K562 (cell line): ENCODE data around the gene LOXHD1. TPM values are rescaled to one million over a fixed set of nuclear protein-coding genes. Genes with fewer than 3 reads are reported as not detected.

ENCODE experiments used
- ATAC-seq: fragments of 200-7000 bp; cut with Tn5 transposase; 3 replicates; pipeline ENCODE4 v1.9.1; 2020; ENCODE audit warnings: moderate library complexity
- BruUV-seq: library from RNA; stranded (reverse); fragments of 400-500 nt; replicated peaks from 2 replicates; lab custom pipeline; 2021; lab: Mats Ljungman, UMichigan
- CTCF ChIA-PET: fragments of 300-600 bp; formaldehyde crosslinking; extraction: SDS; loops from one replicate; lab custom pipeline; 2021; ENCODE audit warnings: low intra/inter-chr PET ratio; lab: Yijun Ruan, JAX
- POLR2A ChIA-PET: fragments of 300-600, 350-650 bp; sonication (Branson Sonifier 250); formaldehyde crosslinking; extraction: SDS; loops from one replicate; lab custom pipeline; 2021; ENCODE audit warnings: antibody characterized with exemption, inconsistent platforms; lab: Yijun Ruan, JAX
- DNase-seq, 4 experiments: peaks; one replicate each; pipeline versions ENCODE4 v3.0.0 to v3.0.0-alpha.2; 2011 to 2018; ENCODE audit warnings: low spot score in 3 of 4, mixed read lengths in 3 of 4; ENCODE audit errors: extremely low read depth in 1 of 4
- FAIRE-seq: peaks from 2 replicates; lab custom pipeline; 2011; peaks lifted over from hg19 to GRCh38; lab: Jason Lieb, UNC
- H2AFZ ChIP-seq: 2 replicates; pipeline ENCODE4 v1.6.0; 2011; ENCODE audit warnings: low read depth, low read length, control low read depth, inconsistent platforms
- H3K27ac ChIP-seq: fragments of 200-600 bp; 3 replicates; pipeline ENCODE4 v1.8.0; 2011; ENCODE audit warnings: low read depth, mild to moderate bottlenecking, control low read depth, inconsistent platforms, low read length, moderate library complexity, mixed read lengths; ENCODE audit errors: extremely low read depth
- H3K27me3 ChIP-seq, 2 experiments: fragments of 300-600 bp in 1 of 2; 2 replicates in 1 of 2; 3 replicates in 1 of 2; pipeline versions ENCODE4 v1.6.0 to v1.8.0; 2011; ENCODE audit warnings: inconsistent platforms in 2 of 2, low read length in 2 of 2, mild to moderate bottlenecking in 1 of 2, mixed read lengths in 1 of 2, moderate library complexity in 1 of 2; ENCODE audit not compliant: control insufficient read depth in 2 of 2, insufficient read depth in 2 of 2
- H3K36me3 ChIP-seq: fragments of 300-600 bp; 3 replicates; pipeline ENCODE4 v1.8.0; 2011; ENCODE audit warnings: mild to moderate bottlenecking, low read length, inconsistent platforms; ENCODE audit not compliant: control insufficient read depth, insufficient read depth
- H3K4me1 ChIP-seq, 2 experiments: fragments of 200-600 bp in 1 of 2; replicated peaks in 1 of 2; 2 replicates in 1 of 2; 3 replicates in 1 of 2; pipeline versions ENCODE4 v1.5.1 to v1.8.0; 2011; ENCODE audit warnings: inconsistent platforms in 2 of 2, low read length in 2 of 2, mild to moderate bottlenecking in 1 of 2, mixed read lengths in 1 of 2, moderate library complexity in 1 of 2; ENCODE audit not compliant: control insufficient read depth in 2 of 2, insufficient read depth in 2 of 2
- H3K4me2 ChIP-seq: 2 replicates; pipeline ENCODE4 v1.6.1; 2011; ENCODE audit warnings: low read length, control low read depth, inconsistent platforms, mixed read lengths; ENCODE audit not compliant: insufficient read depth
- H3K4me3 ChIP-seq: fragments of 200-600 bp; sonication (generic), shearing (Covaris generic); 2 replicates; pipeline ENCODE4 v1.5.1; 2016; ENCODE audit warnings: control low read depth, inconsistent platforms
- H3K79me2 ChIP-seq: fragments of 200-600 bp; 3 replicates; pipeline ENCODE4 v1.8.0; 2011; ENCODE audit warnings: low read length, inconsistent platforms; ENCODE audit not compliant: control insufficient read depth, insufficient read depth
- H3K9ac ChIP-seq, 2 experiments: 2 replicates each; pipeline versions ENCODE4 v1.6.0 to v1.6.1; 2011; ENCODE audit warnings: low read depth in 2 of 2, low read length in 2 of 2, control low read depth in 1 of 2, inconsistent platforms in 1 of 2, mild to moderate bottlenecking in 1 of 2, mixed read lengths in 1 of 2; ENCODE audit not compliant: insufficient read depth in 1 of 2
- H3K9me1 ChIP-seq: one replicate; pipeline ENCODE4 v1.6.0; 2011; ENCODE audit warnings: inconsistent platforms, mild to moderate bottlenecking, low read length, moderate library complexity; ENCODE audit not compliant: control insufficient read depth, insufficient read depth
- H3K9me3 ChIP-seq: replicated peaks from 2 replicates; pipeline ENCODE4 v1.5.1; 2011; ENCODE audit warnings: low read depth, low read length, inconsistent platforms; ENCODE audit not compliant: control insufficient read depth, insufficient read depth
- H4K20me1 ChIP-seq: replicated peaks from 2 replicates; pipeline ENCODE4 v1.6.1; 2011; ENCODE audit warnings: low read length, inconsistent platforms, mixed read lengths; ENCODE audit not compliant: control insufficient read depth, insufficient read depth
- EHMT2 ChIP-seq: fragments of 450-650 bp; IDR thresholded peaks from 2 replicates; pipeline ENCODE4 v1.6.1; 2018; ENCODE audit warnings: antibody characterized with exemption
- KLF16 ChIP-seq: IDR thresholded peaks from 2 replicates; pipeline ENCODE4 v1.6.1; 2016; ENCODE audit warnings: antibody characterized with exemption
- RBM14 ChIP-seq: fragments of 200-400 bp; formaldehyde crosslinking; IDR thresholded peaks from 2 replicates; pipeline ENCODE4 v1.6.1; 2018; ENCODE audit warnings: low read depth, mild to moderate bottlenecking, low read length, moderate library complexity, borderline replicate concordance; ENCODE audit not compliant: insufficient read depth
- SMAD3 ChIP-seq: fragments of 450-650 bp; formaldehyde crosslinking; conservative IDR thresholded peaks from 2 replicates; pipeline ENCODE4 v1.4.0; 2020; ENCODE audit warnings: mild to moderate bottlenecking
- ZFP1 ChIP-seq: fragments of 450-650 bp; formaldehyde crosslinking; IDR thresholded peaks from 2 replicates; pipeline ENCODE4 v1.4.0; 2020; ENCODE audit warnings: mild to moderate bottlenecking, mixed read lengths
- ZNF12 ChIP-seq: sonication (generic); formaldehyde crosslinking; IDR thresholded peaks from 2 replicates; pipeline ENCODE4 v1.4.0; 2020; ENCODE audit warnings: mild to moderate bottlenecking, missing genetic modification reagents
- ZNF436 ChIP-seq: fragments of 250-450, 450-650 bp; sonication (Bioruptor Pico); formaldehyde crosslinking; IDR thresholded peaks from 2 replicates; pipeline ENCODE4 v1.7.0; 2020; ENCODE audit warnings: mild to moderate bottlenecking
- ZNF507 ChIP-seq: conservative IDR thresholded peaks from 2 replicates; pipeline ENCODE4 v1.6.1; 2017; ENCODE audit warnings: missing genetic modification characterization, missing compliant biosample characterization
- WGBS: fragments of 100-300 bp; shearing (Covaris generic); methylation state at CpG from one replicate; pipeline ENCODE4 v1.1.6; 2016; ENCODE audit warnings: low coverage, mixed read lengths; ENCODE audit not compliant: insufficient coverage; ENCODE audit errors: missing lambda C conversion rate; 5-methylcytosine and 5-hydroxymethylcytosine counted together
- in situ Hi-C: fragments of 300-500 bp; cut with MboI; formaldehyde crosslinking; loops from 4 replicates; pipeline ENCODE4 v1.15.0; 2018; ENCODE audit warnings: inconsistent platforms, mixed read lengths
- intact Hi-C: fragments of 100-400 bp; cut with micrococcal nuclease; formaldehyde crosslinking; loops from 2 replicates; pipeline ENCODE4 v1.14.2; 2022
- polyA plus RNA-seq, 8 experiments: library from polyadenylated mRNA; depleted of rRNA in 4 of 8; stranded (reverse) in 5 of 8; unstranded in 3 of 8; fragments of >200 nt; fragmentation: Nextera tagmentation in 2 of 8; fragmentation: Illumina TruSeq in 1 of 8; extraction: Ambion mirVana in 2 of 8; extraction: Trizol in 1 of 8; gene quantifications; 2 replicates each; pipeline versions ENCODE4 v1.2.1 to v1.2.3, GENCODE V29; 2011 to 2014; ENCODE audit warnings: inconsistent platforms in 1 of 8, missing spikeins in 1 of 8
- total RNA-seq, 7 experiments: library from RNA; depleted of rRNA in 6 of 7; stranded (reverse); fragments of >200 nt in 6 of 7; fragmentation: Illumina TruSeq in 2 of 7; extraction: Trizol in 2 of 7; gene quantifications; 2 replicates each; pipeline versions ENCODE4 v1.2.1 to v1.2.3, GENCODE V29; 2011 to 2021; ENCODE audit warnings: low replicate concordance in 1 of 7
- TF ChIP-seq, protein P1 (sequence below): fragments of 200-800 bp; sonication (Bioruptor generic); IDR thresholded peaks from 2 replicates; pipeline ENCODE4 v1.6.1; 2017; ENCODE audit warnings: missing genetic modification characterization, missing compliant biosample characterization
- TF ChIP-seq, protein P2 (sequence below), 2 experiments: fragments of 450-650 bp; formaldehyde crosslinking in 1 of 2; IDR thresholded peaks; 2 replicates each; pipeline versions ENCODE4 v1.4.0 to v1.6.1; 2014 to 2020; ENCODE audit warnings: mild to moderate bottlenecking in 2 of 2, borderline replicate concordance in 1 of 2, low read depth in 1 of 2

LOXHD1 gene
- total and polyA plus RNA-seq, 9 of the 15 experiments (the other 6 are each of a cell fraction or from before 2014, with no cell fraction given): not detected

DNA sequence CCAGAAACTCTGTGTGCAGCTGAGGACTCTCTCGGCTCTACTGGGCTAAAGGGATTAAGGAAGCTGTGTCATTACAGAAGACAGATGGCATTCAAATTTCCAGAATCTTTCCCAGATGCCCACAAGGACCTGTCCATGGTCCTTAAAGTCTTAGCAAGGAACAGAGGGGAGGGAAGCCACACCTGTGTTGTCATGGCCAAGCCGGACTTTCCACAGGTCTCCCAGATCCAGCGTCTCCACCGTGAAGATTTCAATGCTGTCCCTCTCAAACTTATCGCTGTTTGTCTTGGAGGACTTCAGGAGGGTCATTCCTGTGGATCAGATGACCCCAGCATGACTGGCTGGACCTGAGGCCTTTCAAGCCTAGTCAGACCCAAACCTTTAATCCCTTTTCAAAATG lies 114.5 kb downstream of the LOXHD1 start:
- Histone ChIP-seq H3K79me2 (no peaks in the 10 kb centered on the region), H3K36me3 (no peaks in the 10 kb centered on the region), H3K9ac (no peak overlapping the region), H3K27me3 (no peaks in the 10 kb centered on the region), H4K20me1 (no peaks in the 10 kb centered on the region), H2AFZ (no peak overlapping the region), H3K9me3 (no peaks in the 10 kb centered on the region), H3K9me1 (no peaks in the 10 kb centered on the region), H3K4me3 (no peak overlapping the region)
- POLR2A ChIA-PET: interaction anchor here (0.7 to 1.1 kb wide), 2 partner anchors 9 to 14 kb away, joined by 3 read pairs; no protein-coding TSS in a partner anchor
- no TSS peak for BruUV-seq
- no peak for FAIRE-seq
- no peak for DNase-seq
- no peak for ATAC-seq
- TF ChIP-seq, protein P1, sequence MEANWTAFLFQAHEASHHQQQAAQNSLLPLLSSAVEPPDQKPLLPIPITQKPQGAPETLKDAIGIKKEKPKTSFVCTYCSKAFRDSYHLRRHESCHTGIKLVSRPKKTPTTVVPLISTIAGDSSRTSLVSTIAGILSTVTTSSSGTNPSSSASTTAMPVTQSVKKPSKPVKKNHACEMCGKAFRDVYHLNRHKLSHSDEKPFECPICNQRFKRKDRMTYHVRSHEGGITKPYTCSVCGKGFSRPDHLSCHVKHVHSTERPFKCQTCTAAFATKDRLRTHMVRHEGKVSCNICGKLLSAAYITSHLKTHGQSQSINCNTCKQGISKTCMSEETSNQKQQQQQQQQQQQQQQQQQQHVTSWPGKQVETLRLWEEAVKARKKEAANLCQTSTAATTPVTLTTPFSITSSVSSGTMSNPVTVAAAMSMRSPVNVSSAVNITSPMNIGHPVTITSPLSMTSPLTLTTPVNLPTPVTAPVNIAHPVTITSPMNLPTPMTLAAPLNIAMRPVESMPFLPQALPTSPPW (CRISPR knock-in tag): no peak
- TF ChIP-seq, protein P2, sequence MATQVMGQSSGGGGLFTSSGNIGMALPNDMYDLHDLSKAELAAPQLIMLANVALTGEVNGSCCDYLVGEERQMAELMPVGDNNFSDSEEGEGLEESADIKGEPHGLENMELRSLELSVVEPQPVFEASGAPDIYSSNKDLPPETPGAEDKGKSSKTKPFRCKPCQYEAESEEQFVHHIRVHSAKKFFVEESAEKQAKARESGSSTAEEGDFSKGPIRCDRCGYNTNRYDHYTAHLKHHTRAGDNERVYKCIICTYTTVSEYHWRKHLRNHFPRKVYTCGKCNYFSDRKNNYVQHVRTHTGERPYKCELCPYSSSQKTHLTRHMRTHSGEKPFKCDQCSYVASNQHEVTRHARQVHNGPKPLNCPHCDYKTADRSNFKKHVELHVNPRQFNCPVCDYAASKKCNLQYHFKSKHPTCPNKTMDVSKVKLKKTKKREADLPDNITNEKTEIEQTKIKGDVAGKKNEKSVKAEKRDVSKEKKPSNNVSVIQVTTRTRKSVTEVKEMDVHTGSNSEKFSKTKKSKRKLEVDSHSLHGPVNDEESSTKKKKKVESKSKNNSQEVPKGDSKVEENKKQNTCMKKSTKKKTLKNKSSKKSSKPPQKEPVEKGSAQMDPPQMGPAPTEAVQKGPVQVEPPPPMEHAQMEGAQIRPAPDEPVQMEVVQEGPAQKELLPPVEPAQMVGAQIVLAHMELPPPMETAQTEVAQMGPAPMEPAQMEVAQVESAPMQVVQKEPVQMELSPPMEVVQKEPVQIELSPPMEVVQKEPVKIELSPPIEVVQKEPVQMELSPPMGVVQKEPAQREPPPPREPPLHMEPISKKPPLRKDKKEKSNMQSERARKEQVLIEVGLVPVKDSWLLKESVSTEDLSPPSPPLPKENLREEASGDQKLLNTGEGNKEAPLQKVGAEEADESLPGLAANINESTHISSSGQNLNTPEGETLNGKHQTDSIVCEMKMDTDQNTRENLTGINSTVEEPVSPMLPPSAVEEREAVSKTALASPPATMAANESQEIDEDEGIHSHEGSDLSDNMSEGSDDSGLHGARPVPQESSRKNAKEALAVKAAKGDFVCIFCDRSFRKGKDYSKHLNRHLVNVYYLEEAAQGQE (IDR thresholded peaks at IDR 0.05; ENCODE audit: borderline replicate concordance): peak; percentile 91
- TF ChIP-seq, protein P2 (CRISPR knock-in tag; IDR thresholded peaks at IDR 0.05; ENCODE audit: low read depth): peak; percentile 61; the same call in 1 of the 2 replicates
- TF ChIP-seq RBM14 (no peak), KLF16 (no peak), EHMT2 (peak; percentile 73; the same call in 1 of the 2 replicates), SMAD3 (CRISPR knock-in tag) (no peak), ZFP1 (CRISPR knock-in tag) (no peak), ZNF12 (CRISPR knock-in tag) (no peak), ZNF507 (no peak), ZNF436 (CRISPR knock-in tag) (no peak)
- TF ChIP-seq, all 486 proteins: peak for 2
- intact Hi-C loops: no loop called here
- Histone ChIP-seq H3K4me1 (no peaks in the 10 kb centered on the region), H3K4me2 (no peak overlapping the region), H3K27ac (no peak overlapping the region)
- in situ Hi-C loops: no loop called here
- CTCF ChIA-PET: no interaction called here
- 0% methylated on average over 5 of the region's 5 CpGs for WGBS
